HepG2 (cell line): Measurements from ENCODE around the gene PLN.

Experiments used
- CBX5 ChIP-seq: sonication (generic); formaldehyde crosslinking; IDR thresholded peaks from 2 replicates; pipeline ENCODE4 v1.4.0; 2020; ENCODE audit warnings: missing genetic modification reagents, borderline replicate concordance
- POLR2A ChIP-seq, 2 experiments: IDR thresholded peaks; 2 replicates each; pipeline ENCODE4 v1.6.1; 2011; ENCODE audit warnings: low read depth in 2 of 2, low read length in 2 of 2, mild to moderate bottlenecking in 1 of 2, moderate library complexity in 1 of 2; ENCODE audit not compliant: insufficient read depth in 1 of 2
- ZNF530 ChIP-seq: sonication (generic); formaldehyde crosslinking; IDR thresholded peaks from 2 replicates; pipeline ENCODE4 v1.5.0; 2020; ENCODE audit warnings: low read depth, mild to moderate bottlenecking, missing genetic modification reagents
- ZSCAN20 ChIP-seq: sonication (generic); formaldehyde crosslinking; IDR thresholded peaks from 2 replicates; pipeline ENCODE4 v1.4.0; 2020; ENCODE audit warnings: missing genetic modification reagents, mild to moderate bottlenecking, borderline replicate concordance

- TF ChIP-seq ZSCAN20 (CRISPR knock-in tag) (no peak), POLR2A (IDR thresholded peaks at IDR 0.05; ENCODE audit: insufficient read depth in 1 of 2, low read depth in 2 of 2, low read length in 2 of 2) (no peak), CBX5 (CRISPR knock-in tag) (no peak), ZNF530 (CRISPR knock-in tag) (no peak)
Measured at GRCh38 chr6:118500130-118501015, 47.7 kb upstream of the PLN start.
